K562 (cell line): Measurements from ENCODE around the gene HS2ST1. TPM values are rescaled to one million over a fixed set of nuclear protein-coding genes. Genes with fewer than 3 reads are reported as not detected.
A peak's percentile ranks its signal among the peaks of the same experiment; 100 is the strongest.

Experiments
- ATAC-seq: fragments of 200-7000 bp; cut with Tn5 transposase; 3 replicates; pipeline ENCODE4 v1.9.1; 2020; ENCODE audit warnings: moderate library complexity
- BruUV-seq: library from RNA; stranded (reverse); fragments of 400-500 nt; replicated peaks from 2 replicates; lab custom pipeline; 2021; lab: Mats Ljungman, UMichigan
- CTCF ChIA-PET: fragments of 300-600 bp; formaldehyde crosslinking; extraction: SDS; loops from one replicate; lab custom pipeline; 2021; ENCODE audit warnings: low intra/inter-chr PET ratio; lab: Yijun Ruan, JAX
- POLR2A ChIA-PET: fragments of 300-600, 350-650 bp; sonication (Branson Sonifier 250); formaldehyde crosslinking; extraction: SDS; loops from one replicate; lab custom pipeline; 2021; ENCODE audit warnings: antibody characterized with exemption, inconsistent platforms; lab: Yijun Ruan, JAX
- DNase-seq, 4 experiments: peaks; one replicate each; pipeline versions ENCODE4 v3.0.0 to v3.0.0-alpha.2; 2011 to 2018; ENCODE audit warnings: low spot score in 3 of 4, mixed read lengths in 3 of 4; ENCODE audit errors: extremely low read depth in 1 of 4
- FAIRE-seq: peaks from 2 replicates; lab custom pipeline; 2011; peaks lifted over from hg19 to GRCh38; lab: Jason Lieb, UNC
- H2AFZ ChIP-seq: 2 replicates; pipeline ENCODE4 v1.6.0; 2011; ENCODE audit warnings: low read depth, low read length, control low read depth, inconsistent platforms
- H3K27ac ChIP-seq: fragments of 200-600 bp; 3 replicates; pipeline ENCODE4 v1.8.0; 2011; ENCODE audit warnings: low read depth, mild to moderate bottlenecking, control low read depth, inconsistent platforms, low read length, moderate library complexity, mixed read lengths; ENCODE audit errors: extremely low read depth
- H3K27me3 ChIP-seq, 2 experiments: fragments of 300-600 bp in 1 of 2; 2 replicates in 1 of 2; 3 replicates in 1 of 2; pipeline versions ENCODE4 v1.6.0 to v1.8.0; 2011; ENCODE audit warnings: inconsistent platforms in 2 of 2, low read length in 2 of 2, mild to moderate bottlenecking in 1 of 2, mixed read lengths in 1 of 2, moderate library complexity in 1 of 2; ENCODE audit not compliant: control insufficient read depth in 2 of 2, insufficient read depth in 2 of 2
- H3K36me3 ChIP-seq: fragments of 300-600 bp; 3 replicates; pipeline ENCODE4 v1.8.0; 2011; ENCODE audit warnings: mild to moderate bottlenecking, low read length, inconsistent platforms; ENCODE audit not compliant: control insufficient read depth, insufficient read depth
- H3K4me1 ChIP-seq, 2 experiments: fragments of 200-600 bp in 1 of 2; replicated peaks in 1 of 2; 2 replicates in 1 of 2; 3 replicates in 1 of 2; pipeline versions ENCODE4 v1.5.1 to v1.8.0; 2011; ENCODE audit warnings: inconsistent platforms in 2 of 2, low read length in 2 of 2, mild to moderate bottlenecking in 1 of 2, mixed read lengths in 1 of 2, moderate library complexity in 1 of 2; ENCODE audit not compliant: control insufficient read depth in 2 of 2, insufficient read depth in 2 of 2
- H3K4me2 ChIP-seq: 2 replicates; pipeline ENCODE4 v1.6.1; 2011; ENCODE audit warnings: low read length, control low read depth, inconsistent platforms, mixed read lengths; ENCODE audit not compliant: insufficient read depth
- H3K4me3 ChIP-seq: fragments of 200-600 bp; sonication (generic), shearing (Covaris generic); 2 replicates; pipeline ENCODE4 v1.5.1; 2016; ENCODE audit warnings: control low read depth, inconsistent platforms
- H3K79me2 ChIP-seq: fragments of 200-600 bp; 3 replicates; pipeline ENCODE4 v1.8.0; 2011; ENCODE audit warnings: low read length, inconsistent platforms; ENCODE audit not compliant: control insufficient read depth, insufficient read depth
- H3K9ac ChIP-seq, 2 experiments: 2 replicates each; pipeline versions ENCODE4 v1.6.0 to v1.6.1; 2011; ENCODE audit warnings: low read depth in 2 of 2, low read length in 2 of 2, control low read depth in 1 of 2, inconsistent platforms in 1 of 2, mild to moderate bottlenecking in 1 of 2, mixed read lengths in 1 of 2; ENCODE audit not compliant: insufficient read depth in 1 of 2
- H3K9me1 ChIP-seq: one replicate; pipeline ENCODE4 v1.6.0; 2011; ENCODE audit warnings: inconsistent platforms, mild to moderate bottlenecking, low read length, moderate library complexity; ENCODE audit not compliant: control insufficient read depth, insufficient read depth
- H3K9me3 ChIP-seq: replicated peaks from 2 replicates; pipeline ENCODE4 v1.5.1; 2011; ENCODE audit warnings: low read depth, low read length, inconsistent platforms; ENCODE audit not compliant: control insufficient read depth, insufficient read depth
- H4K20me1 ChIP-seq: replicated peaks from 2 replicates; pipeline ENCODE4 v1.6.1; 2011; ENCODE audit warnings: low read length, inconsistent platforms, mixed read lengths; ENCODE audit not compliant: control insufficient read depth, insufficient read depth
- FOXJ2 ChIP-seq: fragments of 200-800 bp; sonication (Bioruptor generic); IDR thresholded peaks from 2 replicates; pipeline ENCODE4 v1.6.1; 2016; ENCODE audit warnings: missing genetic modification characterization, missing compliant biosample characterization
- NELFE ChIP-seq: IDR thresholded peaks from 2 replicates; pipeline ENCODE4 v1.6.1; 2011; ENCODE audit warnings: mild to moderate bottlenecking; ENCODE audit not compliant: insufficient read depth, insufficient read length
- NONO ChIP-seq, 2 experiments: fragments of 200-400 bp in 1 of 2; fragments of 450-650 bp in 1 of 2; formaldehyde crosslinking in 1 of 2; IDR thresholded peaks; 2 replicates each; pipeline ENCODE4 v1.6.1; 2017; ENCODE audit warnings: low read depth in 2 of 2, mild to moderate bottlenecking in 2 of 2, moderate library complexity in 2 of 2, low read length in 1 of 2
- XRCC5 ChIP-seq: fragments of 200-400 bp; formaldehyde crosslinking; IDR thresholded peaks from 2 replicates; pipeline ENCODE4 v1.6.1; 2017; ENCODE audit warnings: low read depth, mild to moderate bottlenecking, low read length
- ZNF41 ChIP-seq: fragments of 250-450 bp; sonication (Bioruptor Pico); conservative IDR thresholded peaks from 2 replicates; pipeline ENCODE4 v1.4.0; 2020; ENCODE audit warnings: mild to moderate bottlenecking
- WGBS: fragments of 100-300 bp; shearing (Covaris generic); methylation state at CpG from one replicate; pipeline ENCODE4 v1.1.6; 2016; ENCODE audit warnings: low coverage, mixed read lengths; ENCODE audit not compliant: insufficient coverage; ENCODE audit errors: missing lambda C conversion rate; 5-methylcytosine and 5-hydroxymethylcytosine counted together
- in situ Hi-C: fragments of 300-500 bp; cut with MboI; formaldehyde crosslinking; loops from 4 replicates; pipeline ENCODE4 v1.15.0; 2018; ENCODE audit warnings: inconsistent platforms, mixed read lengths
- intact Hi-C: fragments of 100-400 bp; cut with micrococcal nuclease; formaldehyde crosslinking; loops from 2 replicates; pipeline ENCODE4 v1.14.2; 2022
- polyA plus RNA-seq, 8 experiments: library from polyadenylated mRNA; depleted of rRNA in 4 of 8; stranded (reverse) in 5 of 8; unstranded in 3 of 8; fragments of >200 nt; fragmentation: Nextera tagmentation in 2 of 8; fragmentation: Illumina TruSeq in 1 of 8; extraction: Ambion mirVana in 2 of 8; extraction: Trizol in 1 of 8; gene quantifications; 2 replicates each; pipeline versions ENCODE4 v1.2.1 to v1.2.3, GENCODE V29; 2011 to 2014; ENCODE audit warnings: inconsistent platforms in 1 of 8, missing spikeins in 1 of 8
- total RNA-seq, 7 experiments: library from RNA; depleted of rRNA in 6 of 7; stranded (reverse); fragments of >200 nt in 6 of 7; fragmentation: Illumina TruSeq in 2 of 7; extraction: Trizol in 2 of 7; gene quantifications; 2 replicates each; pipeline versions ENCODE4 v1.2.1 to v1.2.3, GENCODE V29; 2011 to 2021; ENCODE audit warnings: low replicate concordance in 1 of 7

HS2ST1 gene
- total and polyA plus RNA-seq, 9 of the 15 experiments (the other 6 are each of a cell fraction or from before 2014, with no cell fraction given): 7.7 to 43.3 (median 25.8) TPM

DNA sequence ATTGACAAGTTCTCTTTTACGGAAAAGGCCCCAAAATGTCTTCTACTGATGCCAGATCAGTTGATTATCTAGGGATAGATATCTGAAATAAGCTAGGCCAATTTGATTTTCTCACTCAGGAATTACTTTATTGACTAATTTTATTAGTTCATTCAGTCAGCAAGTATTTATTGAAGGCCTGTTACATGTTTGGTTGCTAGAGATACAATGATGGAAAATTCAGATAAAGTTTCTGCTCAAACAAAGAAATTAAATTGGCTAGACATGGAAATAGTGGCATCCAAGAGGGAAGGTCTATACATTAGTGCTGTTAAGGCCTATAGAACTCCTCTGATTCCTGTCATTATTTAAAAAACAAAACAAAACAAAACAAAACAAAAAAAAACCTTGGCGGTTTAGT, 56.5 kb downstream of the HS2ST1 start:
- H2AFZ ChIP-seq: no peak overlapping the region
- H3K4me1 ChIP-seq: peaks cover 0 to 8% of the 10 kb centered on the region in 2 experiments; a peak in 1 of 5 replicates
- in situ Hi-C loops (no loop called here), intact Hi-C loops (no loop called here)
- H3K79me2 ChIP-seq: peaks cover 94% of the 10 kb centered on the region
- H4K20me1 ChIP-seq: no peaks in the 10 kb centered on the region
- ChIA-PET CTCF (no interaction called here), POLR2A (interaction anchor here (0.6 kb wide), 1 partner anchor 38 kb away, joined by 3 read pairs; no protein-coding TSS in a partner anchor)
- H3K4me3 ChIP-seq: no peak overlapping the region
- FAIRE-seq: no peak
- H3K4me2 ChIP-seq: no peak overlapping the region
- H3K9me3 ChIP-seq: no peaks in the 10 kb centered on the region
- no peak overlapping the region for H3K27ac ChIP-seq
- H3K9ac ChIP-seq: no peak overlapping the region
- WGBS: 42% methylated on average over 2 of the region's 2 CpGs
- no peaks in the 10 kb centered on the region for H3K36me3 ChIP-seq
- ATAC-seq: no peak
- no peaks in the 10 kb centered on the region for H3K27me3 ChIP-seq
- DNase-seq: no peak
- BruUV-seq: no TSS peak
- no peak for TF ChIP-seq XRCC5
- TF ChIP-seq FOXJ2 (tag): peak; percentile 65
- no peaks in the 10 kb centered on the region for H3K9me1 ChIP-seq

DNA sequence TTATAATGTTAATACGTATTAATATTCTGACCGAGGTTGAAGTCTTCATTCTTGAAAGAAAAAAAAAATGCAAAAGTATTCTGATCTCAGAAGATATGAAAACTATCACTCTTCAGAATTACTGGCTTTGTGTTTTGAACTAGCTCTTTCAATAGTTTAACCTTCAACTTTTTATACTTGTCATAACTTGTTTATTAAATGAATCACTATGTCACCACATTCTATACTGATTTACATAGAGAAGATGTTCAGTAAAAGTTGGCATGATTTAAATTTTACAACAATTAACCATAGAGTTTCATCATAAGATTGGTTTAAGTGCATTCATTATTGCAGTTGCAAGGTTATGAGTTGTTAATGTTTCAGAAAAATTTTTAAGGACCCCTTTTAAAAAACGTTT, 57.3 kb downstream of the HS2ST1 start:
- Histone ChIP-seq H3K79me2 (peaks cover 94% of the 10 kb centered on the region), H3K4me3 (no peak overlapping the region)
- in situ Hi-C loops: no loop called here

More for the DNA sequence above, 57.3 kb downstream of the HS2ST1 start:
- Histone ChIP-seq H3K27ac (no peak overlapping the region), H3K9me1 (no peaks in the 10 kb centered on the region), H3K4me1 (peaks cover 0 to 8% of the 10 kb centered on the region in 2 experiments; a peak in 1 of 5 replicates), H4K20me1 (no peaks in the 10 kb centered on the region), H3K9ac (peak overlapping the region in 1 of 2 experiments; percentile 7; a peak in 1 of 4 replicates), H3K9me3 (no peaks in the 10 kb centered on the region), H2AFZ (no peak overlapping the region), H3K27me3 (no peaks in the 10 kb centered on the region), H3K4me2 (no peak overlapping the region), H3K36me3 (no peaks in the 10 kb centered on the region)
- ATAC-seq (no peak; the same call in 2 of the 3 replicates), DNase-seq (no peak), FAIRE-seq (peak; percentile 46)
- WGBS: 36% methylated on average over 3 of the region's 3 CpGs
- POLR2A ChIA-PET: interaction anchor here (0.6 to 0.9 kb wide), 3 partner anchors 9 to 128 kb away, joined by 3 to 5 read pairs (median 3); no protein-coding TSS in a partner anchor
- intact Hi-C loops: no loop called here
- TF ChIP-seq NELFE (no peak), NONO (IDR thresholded peaks at IDR 0.05; ENCODE audit: low read depth in 2 of 2, low read length in 1 of 2) (no peak), ZNF41 (no peak), FOXJ2 (tag) (no peak)
- CTCF ChIA-PET: no interaction called here
- BruUV-seq: no TSS peak
